Activated CD4-positive, alpha-beta T cell treated with anti-CD3 and anti-CD28 coated beads, Interleukin-2, Interleukin-4, amounts not matched to agents 100 ng/mL and 50 ng/mL, durations not matched to agents 16 hours and 8 hours (primary cell): ENCODE results near the gene ZNF474.

Source experiments
- DNase-seq: peaks from one replicate; pipeline ENCODE4 v3.0.0-alpha.2; 2020; ENCODE audit warnings: low spot score

The ZNF474 gene

GRCh38 chr5:122118356-122118948 lies 10.9 kb upstream of the ZNF474 start:
- DNase-seq: no peak

- no peak for DNase-seq
Observed at GRCh38 chr5:122119205-122119604, 10.1 kb upstream of the ZNF474 start.

- DNase-seq: no peak
Observed at GRCh38 chr5:122120493-122120892, 8.9 kb upstream of the ZNF474 start.

GRCh38 chr5:122120957-122121356 lies 8.4 kb upstream of the ZNF474 start:
- no peak for DNase-seq

- DNase-seq: no peak
Observed at GRCh38 chr5:122121479-122122465, 7.6 kb upstream of the ZNF474 start.

- DNase-seq: no peak
Observed at GRCh38 chr5:122124766-122125165, 4.6 kb upstream of the ZNF474 start.

GRCh38 chr5:122126177-122126755 lies 3.1 kb upstream of the ZNF474 start:
- no peak for DNase-seq

- DNase-seq: no peak
Observed at GRCh38 chr5:122126756-122127321, 2.5 kb upstream of the ZNF474 start.

- DNase-seq: no peak
Observed at GRCh38 chr5:122130152-122130551, 806 bp downstream of the ZNF474 start.

- no peak for DNase-seq
Observed at GRCh38 chr5:122137702-122138101, 8.4 kb downstream of the ZNF474 start.

GRCh38 chr5:122138356-122138755 lies 9.0 kb downstream of the ZNF474 start:
- DNase-seq: no peak

- DNase-seq: no peak
Observed at GRCh38 chr5:122140900-122141299, 11.6 kb downstream of the ZNF474 start.

GRCh38 chr5:122141751-122142150 lies 12.4 kb downstream of the ZNF474 start:
- no peak for DNase-seq

- DNase-seq: no peak
Observed at GRCh38 chr5:122142480-122143164, 13.3 kb downstream of the ZNF474 start.

GRCh38 chr5:122144236-122144635 lies 14.9 kb downstream of the ZNF474 start:
- no peak for DNase-seq

GRCh38 chr5:122145906-122146305 lies 16.6 kb downstream of the ZNF474 start:
- no peak for DNase-seq

- DNase-seq: no peak
Observed at GRCh38 chr5:122149321-122150090, 20.2 kb downstream of the ZNF474 start.

- DNase-seq: no peak
Observed at GRCh38 chr5:122150215-122150614, 20.9 kb downstream of the ZNF474 start.

GRCh38 chr5:122151640-122152039 lies 22.3 kb downstream of the ZNF474 start:
- no peak for DNase-seq

GRCh38 chr5:122152266-122152900 lies 23.0 kb downstream of the ZNF474 start:
- DNase-seq: no peak

GRCh38 chr5:122153230-122153629 lies 23.9 kb downstream of the ZNF474 start:
- DNase-seq: no peak
